DMS153 (cell line): Measurements from ENCODE around the gene PPP1R16B.

ENCODE experiments used
- DNase-seq: peaks from one replicate; lab custom pipeline; 2025; lab: John Stamatoyannopoulos, UW

PPP1R16B gene

DNA sequence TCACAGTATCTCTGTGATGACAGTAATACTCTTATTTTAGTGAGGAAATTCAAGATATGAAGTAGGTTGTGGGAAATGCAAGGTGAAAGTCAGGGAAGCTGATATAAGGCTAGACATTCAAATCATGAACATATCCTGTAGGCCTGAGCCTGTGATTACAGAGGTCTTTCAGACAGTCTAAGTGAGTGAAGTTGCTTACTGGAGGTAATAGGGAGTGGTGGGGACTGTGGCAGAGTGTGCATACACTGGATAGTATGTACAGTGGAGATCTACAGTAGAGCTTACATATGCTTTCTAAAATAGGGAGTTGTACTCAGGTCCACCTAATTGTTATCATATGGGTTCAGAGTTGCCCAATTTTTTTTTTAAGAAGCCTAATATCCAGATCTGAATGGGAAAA lies 159.8 kb downstream of the PPP1R16B start:
- no peak for DNase-seq

DNA sequence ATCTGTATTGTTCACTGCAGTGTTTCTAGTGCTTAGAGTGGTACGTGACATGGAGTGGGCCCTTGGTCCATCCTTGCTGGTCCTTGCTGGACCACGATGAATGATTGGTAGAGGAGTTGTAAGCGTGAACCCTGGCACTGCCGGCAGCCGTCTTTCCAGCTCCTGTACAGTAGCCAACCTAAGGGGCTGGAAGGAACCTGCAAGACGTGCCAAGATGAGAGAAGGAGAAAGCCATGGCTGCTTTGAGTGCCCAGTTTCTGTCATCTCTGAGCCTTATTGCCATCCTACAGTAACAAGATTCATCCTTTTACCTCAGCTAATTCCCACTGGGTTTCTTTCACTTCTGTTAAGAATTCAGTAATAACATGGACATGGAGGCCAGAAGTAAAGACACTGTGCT lies 162.6 kb downstream of the PPP1R16B start:
- no peak for DNase-seq

DNA sequence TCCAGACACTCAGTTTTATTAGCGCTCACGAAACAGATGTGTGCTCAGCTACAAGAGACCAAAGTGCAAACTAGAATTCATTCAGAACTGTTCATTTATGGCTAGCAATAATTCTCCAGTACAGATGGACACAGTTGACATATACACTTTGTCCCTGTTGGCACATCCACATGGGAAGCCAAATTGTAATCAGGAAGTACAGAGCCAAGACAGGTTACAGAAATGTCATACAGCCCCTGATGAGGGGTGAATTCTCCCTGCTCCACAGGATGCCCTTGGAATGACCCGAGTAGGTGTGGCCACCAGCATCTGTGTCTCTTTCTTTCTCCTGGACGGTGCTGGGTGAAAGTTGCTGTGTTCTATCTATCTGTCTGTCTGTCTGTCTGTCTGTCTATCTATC lies 164.2 kb downstream of the PPP1R16B start:
- DNase-seq, result no peak

DNA sequence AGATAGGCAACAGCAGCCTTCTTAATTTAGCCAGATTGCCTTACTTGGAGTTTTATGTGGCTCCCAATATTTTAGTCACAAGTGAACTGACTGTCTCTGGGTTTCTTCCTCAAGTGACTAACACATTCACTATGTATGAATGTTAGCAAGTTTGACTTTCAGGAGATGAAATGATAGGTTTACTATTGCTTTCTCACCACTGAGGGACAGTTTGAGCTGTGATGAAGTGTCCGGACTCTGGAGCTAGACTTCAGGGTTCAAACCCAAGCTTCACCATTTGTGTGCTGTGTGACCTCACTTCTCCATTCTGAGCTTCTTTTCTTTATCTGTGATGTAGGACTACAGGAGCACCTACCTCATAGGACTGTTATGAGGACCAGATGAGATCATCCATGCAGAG lies 164.8 kb downstream of the PPP1R16B start:
- DNase-seq, result no peak
